ENCODE measurements around the gene STXBP1.

DNA sequence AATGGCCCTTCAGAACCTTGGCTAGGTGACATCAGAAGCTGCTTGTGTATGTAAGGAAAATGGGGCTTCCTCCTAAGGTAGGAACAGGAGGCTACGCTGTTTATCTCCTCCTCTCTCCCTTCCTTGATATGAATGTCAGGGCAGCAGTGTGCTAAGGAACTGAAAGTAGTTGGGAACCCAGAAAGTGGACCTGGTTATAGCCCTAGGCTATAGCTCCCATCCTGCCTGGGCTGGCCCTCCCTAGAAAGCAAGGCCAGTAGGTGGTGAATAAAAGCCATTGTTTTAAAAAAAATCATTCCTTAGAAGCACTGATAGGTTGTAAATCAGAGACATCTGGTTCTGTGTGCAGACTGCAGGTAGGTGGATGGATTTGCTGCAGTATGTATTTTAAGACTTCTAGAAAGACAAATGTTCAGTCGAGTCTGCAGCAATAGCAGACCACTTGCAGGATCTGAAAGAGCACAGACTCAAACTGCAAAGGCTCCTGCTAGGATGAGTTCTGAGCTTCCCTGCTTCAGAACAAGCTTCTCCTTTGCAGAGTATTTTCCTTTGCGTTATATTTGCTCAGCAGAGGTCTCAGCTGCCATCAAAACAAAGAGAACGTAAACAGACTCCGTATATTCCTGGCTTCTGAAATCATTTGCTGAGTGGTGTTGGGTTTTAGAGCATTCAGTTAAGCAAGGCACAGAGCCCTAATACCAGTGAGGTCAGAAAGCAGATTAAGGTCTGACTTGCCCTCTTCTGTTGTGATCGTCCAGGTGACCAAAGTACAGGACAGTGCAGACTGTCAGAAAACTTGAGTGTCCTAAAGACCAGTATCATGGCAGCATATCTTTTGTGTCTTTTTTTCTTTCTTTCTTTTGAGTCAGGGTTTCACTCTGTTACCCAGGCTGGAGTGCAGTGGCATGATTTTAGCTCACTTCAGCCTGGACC, 74.7 kb downstream of the STXBP1 start:
- TF ChIP-seq EP300 (IDR thresholded peaks at IDR 0.05) (no peak), POLR2A (IDR thresholded peaks at IDR 0.05) (no peak), POLR2AphosphoS5 (IDR thresholded peaks at IDR 0.05) (no peak)
- TF ChIP-seq, protein P1, sequence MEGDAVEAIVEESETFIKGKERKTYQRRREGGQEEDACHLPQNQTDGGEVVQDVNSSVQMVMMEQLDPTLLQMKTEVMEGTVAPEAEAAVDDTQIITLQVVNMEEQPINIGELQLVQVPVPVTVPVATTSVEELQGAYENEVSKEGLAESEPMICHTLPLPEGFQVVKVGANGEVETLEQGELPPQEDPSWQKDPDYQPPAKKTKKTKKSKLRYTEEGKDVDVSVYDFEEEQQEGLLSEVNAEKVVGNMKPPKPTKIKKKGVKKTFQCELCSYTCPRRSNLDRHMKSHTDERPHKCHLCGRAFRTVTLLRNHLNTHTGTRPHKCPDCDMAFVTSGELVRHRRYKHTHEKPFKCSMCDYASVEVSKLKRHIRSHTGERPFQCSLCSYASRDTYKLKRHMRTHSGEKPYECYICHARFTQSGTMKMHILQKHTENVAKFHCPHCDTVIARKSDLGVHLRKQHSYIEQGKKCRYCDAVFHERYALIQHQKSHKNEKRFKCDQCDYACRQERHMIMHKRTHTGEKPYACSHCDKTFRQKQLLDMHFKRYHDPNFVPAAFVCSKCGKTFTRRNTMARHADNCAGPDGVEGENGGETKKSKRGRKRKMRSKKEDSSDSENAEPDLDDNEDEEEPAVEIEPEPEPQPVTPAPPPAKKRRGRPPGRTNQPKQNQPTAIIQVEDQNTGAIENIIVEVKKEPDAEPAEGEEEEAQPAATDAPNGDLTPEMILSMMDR (IDR thresholded peaks at IDR 0.05): no peak

Measured in stomach (tissue), 4 donors.